Lower leg skin (tissue), 3 donors: ENCODE measurements around the gene SMAD9.

Experiments
- POLR2A ChIP-seq, 2 donors: fragments of 450-650 bp; IDR thresholded peaks; one replicate each; pipeline ENCODE4 v1.6.1; 2016 to 2017; ENCODE audit warnings: antibody characterized with exemption in 2 of 2, mild to moderate bottlenecking in 1 of 2, moderate library complexity in 1 of 2
- TF ChIP-seq, protein P1 (sequence below), 3 donors: fragments of 450-650 bp; IDR thresholded peaks; one replicate each; pipeline ENCODE4 v1.5.1; 2016; ENCODE audit warnings: antibody characterized with exemption in 3 of 3, mild to moderate bottlenecking in 3 of 3, moderate library complexity in 2 of 3

DNA sequence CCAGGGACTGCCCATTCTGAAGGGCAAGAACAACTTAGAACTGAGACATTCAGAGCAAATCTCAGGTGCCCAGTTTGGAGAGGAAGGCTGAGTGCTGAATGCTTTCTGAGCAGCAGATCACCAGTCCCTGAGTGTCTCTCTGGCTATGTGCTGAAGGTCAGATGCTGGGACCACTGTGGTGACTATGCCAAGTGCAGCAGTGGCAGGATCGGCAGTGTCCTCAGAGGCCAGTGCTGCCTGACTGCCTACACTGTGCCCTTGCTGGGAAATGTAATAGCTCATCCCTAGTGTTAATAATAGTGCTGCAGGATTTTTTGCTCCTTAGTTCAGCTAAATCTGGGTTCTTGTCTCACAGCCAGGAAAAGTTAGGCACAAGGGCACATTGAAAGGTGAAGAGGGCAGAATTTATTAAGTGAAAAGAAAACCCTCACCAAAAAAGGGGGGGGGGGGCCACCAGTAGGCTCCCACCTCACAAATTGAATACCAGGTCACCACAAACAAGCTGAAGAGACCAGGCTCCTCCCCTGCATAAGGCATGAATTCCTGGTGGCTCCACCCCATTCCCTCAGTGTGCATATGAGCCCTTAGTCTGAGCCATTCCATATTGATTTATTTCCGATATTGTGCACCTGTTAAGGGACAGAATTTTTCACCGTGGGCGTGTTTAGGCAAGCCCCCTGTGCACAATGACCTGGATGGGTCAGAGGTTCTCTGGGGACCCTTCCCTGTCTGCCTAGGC is 82.5 kb downstream of the SMAD9 start:
- TF ChIP-seq POLR2A (IDR thresholded peaks at IDR 0.05): no peak
- TF ChIP-seq, protein P1, sequence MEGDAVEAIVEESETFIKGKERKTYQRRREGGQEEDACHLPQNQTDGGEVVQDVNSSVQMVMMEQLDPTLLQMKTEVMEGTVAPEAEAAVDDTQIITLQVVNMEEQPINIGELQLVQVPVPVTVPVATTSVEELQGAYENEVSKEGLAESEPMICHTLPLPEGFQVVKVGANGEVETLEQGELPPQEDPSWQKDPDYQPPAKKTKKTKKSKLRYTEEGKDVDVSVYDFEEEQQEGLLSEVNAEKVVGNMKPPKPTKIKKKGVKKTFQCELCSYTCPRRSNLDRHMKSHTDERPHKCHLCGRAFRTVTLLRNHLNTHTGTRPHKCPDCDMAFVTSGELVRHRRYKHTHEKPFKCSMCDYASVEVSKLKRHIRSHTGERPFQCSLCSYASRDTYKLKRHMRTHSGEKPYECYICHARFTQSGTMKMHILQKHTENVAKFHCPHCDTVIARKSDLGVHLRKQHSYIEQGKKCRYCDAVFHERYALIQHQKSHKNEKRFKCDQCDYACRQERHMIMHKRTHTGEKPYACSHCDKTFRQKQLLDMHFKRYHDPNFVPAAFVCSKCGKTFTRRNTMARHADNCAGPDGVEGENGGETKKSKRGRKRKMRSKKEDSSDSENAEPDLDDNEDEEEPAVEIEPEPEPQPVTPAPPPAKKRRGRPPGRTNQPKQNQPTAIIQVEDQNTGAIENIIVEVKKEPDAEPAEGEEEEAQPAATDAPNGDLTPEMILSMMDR (IDR thresholded peaks at IDR 0.05): no peak
